ENCODE measurements around the gene CALR.
A peak's percentile ranks its signal among the peaks of the same experiment; 100 is the strongest.
"Not testable (repeated sequence)": the region's sequence is repeated elsewhere in the genome, so short reads cannot be mapped to it uniquely, and the experiment has no call there.

CALR gene

GRCh38 chr19:12890299-12890786 is 48.1 kb upstream of the CALR start:
- H3K4me1 ChIP-seq (ENCODE audit: control insufficient read depth, insufficient read depth, low read length) = not testable (repeated sequence)
- TF ChIP-seq ZNF239 (tag by site-specific recombination; IDR thresholded peaks at IDR 0.05) = 0 out of 2 replicates have a peak, but pooled peaks have one; percentile 58
- peak; percentile 83 for TF ChIP-seq SCRT2 (tag by site-specific recombination; IDR thresholded peaks at IDR 0.05)
- TF ChIP-seq ZBTB7A (tag by site-specific recombination; IDR thresholded peaks at IDR 0.05; ENCODE audit: low read depth) = peak; percentile 62; the same call in 1 of the 2 replicates
- TF ChIP-seq ZIC2 (tag by site-specific recombination; IDR thresholded peaks at IDR 0.05) = 0 out of 2 replicates have a peak, but pooled peaks have one; percentile 18
- peak; percentile 18; the same call in 1 of the 2 replicates for TF ChIP-seq ZNF394 (tag by site-specific recombination; IDR thresholded peaks at IDR 0.05; ENCODE audit: borderline replicate concordance)
- peak; percentile 52; the same call in 1 of the 2 replicates for TF ChIP-seq ZNF148 (tag by site-specific recombination; IDR thresholded peaks at IDR 0.05; ENCODE audit: borderline replicate concordance)
- peak; percentile 56; the same call in 1 of the 2 replicates for TF ChIP-seq ZNF169 (tag by site-specific recombination; IDR thresholded peaks at IDR 0.05)
- TF ChIP-seq ZSCAN4 (tag by site-specific recombination; IDR thresholded peaks at IDR 0.05) = peak; percentile 98
- 0 out of 2 replicates have a peak, but pooled peaks have one; percentile 21 for TF ChIP-seq ZNF24 (tag by site-specific recombination; IDR thresholded peaks at IDR 0.05)
- TF ChIP-seq, protein P1, sequence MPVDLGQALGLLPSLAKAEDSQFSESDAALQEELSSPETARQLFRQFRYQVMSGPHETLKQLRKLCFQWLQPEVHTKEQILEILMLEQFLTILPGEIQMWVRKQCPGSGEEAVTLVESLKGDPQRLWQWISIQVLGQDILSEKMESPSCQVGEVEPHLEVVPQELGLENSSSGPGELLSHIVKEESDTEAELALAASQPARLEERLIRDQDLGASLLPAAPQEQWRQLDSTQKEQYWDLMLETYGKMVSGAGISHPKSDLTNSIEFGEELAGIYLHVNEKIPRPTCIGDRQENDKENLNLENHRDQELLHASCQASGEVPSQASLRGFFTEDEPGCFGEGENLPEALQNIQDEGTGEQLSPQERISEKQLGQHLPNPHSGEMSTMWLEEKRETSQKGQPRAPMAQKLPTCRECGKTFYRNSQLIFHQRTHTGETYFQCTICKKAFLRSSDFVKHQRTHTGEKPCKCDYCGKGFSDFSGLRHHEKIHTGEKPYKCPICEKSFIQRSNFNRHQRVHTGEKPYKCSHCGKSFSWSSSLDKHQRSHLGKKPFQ (tag by site-specific recombination; IDR thresholded peaks at IDR 0.05) = peak; percentile 94
- peak; percentile 86; the same call in 1 of the 2 replicates for TF ChIP-seq ZSCAN23 (tag by site-specific recombination; IDR thresholded peaks at IDR 0.05)
- 0 out of 2 replicates have a peak, but pooled peaks have one; percentile 52 for TF ChIP-seq ZNF704 (tag by site-specific recombination; IDR thresholded peaks at IDR 0.05)
- peak; percentile 73; the same call in 1 of the 2 replicates for TF ChIP-seq GLIS1 (tag by site-specific recombination; IDR thresholded peaks at IDR 0.05)
- peak; percentile 58 for TF ChIP-seq SP7 (tag by site-specific recombination; IDR thresholded peaks at IDR 0.05)
- TF ChIP-seq, protein P2, sequence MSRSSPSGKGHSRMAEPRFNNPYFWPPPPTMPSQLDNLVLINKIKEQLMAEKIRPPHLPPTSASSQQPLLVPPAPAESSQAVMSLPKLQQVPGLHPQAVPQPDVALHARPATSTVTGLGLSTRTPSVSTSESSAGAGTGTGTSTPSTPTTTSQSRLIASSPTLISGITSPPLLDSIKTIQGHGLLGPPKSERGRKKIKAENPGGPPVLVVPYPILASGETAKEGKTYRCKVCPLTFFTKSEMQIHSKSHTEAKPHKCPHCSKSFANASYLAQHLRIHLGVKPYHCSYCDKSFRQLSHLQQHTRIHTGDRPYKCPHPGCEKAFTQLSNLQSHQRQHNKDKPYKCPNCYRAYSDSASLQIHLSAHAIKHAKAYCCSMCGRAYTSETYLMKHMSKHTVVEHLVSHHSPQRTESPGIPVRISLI (tag by site-specific recombination; IDR thresholded peaks at IDR 0.05) = peak; percentile 96
- peak; percentile 47; the same call in 1 of the 2 replicates for TF ChIP-seq ZBTB20 (tag by site-specific recombination; IDR thresholded peaks at IDR 0.05)
- TF ChIP-seq KLF1 (tag by site-specific recombination; IDR thresholded peaks at IDR 0.05) = peak; percentile 49
- TF ChIP-seq, protein P3, sequence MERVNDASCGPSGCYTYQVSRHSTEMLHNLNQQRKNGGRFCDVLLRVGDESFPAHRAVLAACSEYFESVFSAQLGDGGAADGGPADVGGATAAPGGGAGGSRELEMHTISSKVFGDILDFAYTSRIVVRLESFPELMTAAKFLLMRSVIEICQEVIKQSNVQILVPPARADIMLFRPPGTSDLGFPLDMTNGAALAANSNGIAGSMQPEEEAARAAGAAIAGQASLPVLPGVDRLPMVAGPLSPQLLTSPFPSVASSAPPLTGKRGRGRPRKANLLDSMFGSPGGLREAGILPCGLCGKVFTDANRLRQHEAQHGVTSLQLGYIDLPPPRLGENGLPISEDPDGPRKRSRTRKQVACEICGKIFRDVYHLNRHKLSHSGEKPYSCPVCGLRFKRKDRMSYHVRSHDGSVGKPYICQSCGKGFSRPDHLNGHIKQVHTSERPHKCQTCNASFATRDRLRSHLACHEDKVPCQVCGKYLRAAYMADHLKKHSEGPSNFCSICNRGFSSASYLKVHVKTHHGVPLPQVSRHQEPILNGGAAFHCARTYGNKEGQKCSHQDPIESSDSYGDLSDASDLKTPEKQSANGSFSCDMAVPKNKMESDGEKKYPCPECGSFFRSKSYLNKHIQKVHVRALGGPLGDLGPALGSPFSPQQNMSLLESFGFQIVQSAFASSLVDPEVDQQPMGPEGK (tag by site-specific recombination; IDR thresholded peaks at IDR 0.05) = 0 out of 2 replicates have a peak, but pooled peaks have one; percentile 33
- TF ChIP-seq ZBTB17 (tag by site-specific recombination; IDR thresholded peaks at IDR 0.05) = peak; percentile 90
- peak; percentile 93 for TF ChIP-seq ZNF335 (tag by site-specific recombination; conservative IDR thresholded peaks at IDR 0.05)
- peak; percentile 39; the same call in 1 of the 2 replicates for TF ChIP-seq ZXDB (tag by site-specific recombination; IDR thresholded peaks at IDR 0.05)
- TF ChIP-seq SCRT1 (tag by site-specific recombination; IDR thresholded peaks at IDR 0.05; ENCODE audit: borderline replicate concordance) = peak; percentile 80
- TF ChIP-seq BCL11B (tag by site-specific recombination; IDR thresholded peaks at IDR 0.05; ENCODE audit: low read depth) = peak; percentile 82
- TF ChIP-seq ZNF792 (tag by site-specific recombination; IDR thresholded peaks at IDR 0.05) = 0 out of 2 replicates have a peak, but pooled peaks have one; percentile 37
- TF ChIP-seq, protein P4, sequence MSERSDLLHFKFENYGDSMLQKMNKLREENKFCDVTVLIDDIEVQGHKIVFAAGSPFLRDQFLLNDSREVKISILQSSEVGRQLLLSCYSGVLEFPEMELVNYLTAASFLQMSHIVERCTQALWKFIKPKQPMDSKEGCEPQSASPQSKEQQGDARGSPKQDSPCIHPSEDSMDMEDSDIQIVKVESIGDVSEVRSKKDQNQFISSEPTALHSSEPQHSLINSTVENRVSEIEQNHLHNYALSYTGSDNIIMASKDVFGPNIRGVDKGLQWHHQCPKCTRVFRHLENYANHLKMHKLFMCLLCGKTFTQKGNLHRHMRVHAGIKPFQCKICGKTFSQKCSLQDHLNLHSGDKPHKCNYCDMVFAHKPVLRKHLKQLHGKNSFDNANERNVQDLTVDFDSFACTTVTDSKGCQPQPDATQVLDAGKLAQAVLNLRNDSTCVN (tag by site-specific recombination; optimal IDR thresholded peaks at IDR 0.05) = peak; percentile 27
- TF ChIP-seq ZNF558 (tag by site-specific recombination; IDR thresholded peaks at IDR 0.05) = peak; percentile 70; the same call in 1 of the 2 replicates

More at GRCh38 chr19:12890299-12890786, 48.1 kb upstream of the CALR start:
- H3K4me3 ChIP-seq (ENCODE audit: low read depth, low read length) = peak overlapping the region; percentile 23
- peaks cover 0 to 17% of the 10 kb centered on the region in 2 experiments; a peak in 2 of 3 replicates for H3K36me3 ChIP-seq (ENCODE audit: control insufficient read depth in 2 of 2, insufficient read depth in 1 of 2, low read length in 2 of 2)
- POLR2A ChIA-PET = interaction anchor here (1.0 to 2.7 kb wide), 9 partner anchors 9 to 194 kb away, joined by 3 to 42 read pairs (median 10); partner anchors contain the start of genes DNASE2, FARSA, FBXW9 and SYCE2
- CTCF ChIA-PET = interaction anchor here (0.6 to 1.3 kb wide), 10 partner anchors 8 to 1408 kb away, joined by 3 to 6 read pairs (median 3); partner anchors contain the start of genes DNASE2 and SYCE2
- H3K9me3 ChIP-seq (ENCODE audit: control insufficient read depth, insufficient read depth, low read depth, low read length); H3K27ac ChIP-seq (ENCODE audit: extremely low read depth, low read depth, low read length): not testable (repeated sequence)
